ENCODE results near the gene CHSY1. TPM values are rescaled to one million over a fixed set of nuclear protein-coding genes. Genes with fewer than 3 reads are reported as not detected.

The CHSY1 gene
- total and polyA plus RNA-seq, 10 of the 15 experiments (the other 5 are each of a cell fraction or from before 2014, with no cell fraction given): 1.4 to 31.2 (median 10.5) TPM

- Histone ChIP-seq H3K9ac (ENCODE audit: control insufficient read depth, insufficient read depth, low read length) (no peak overlapping the region), H3K9me3 (replicated peaks; ENCODE audit: control insufficient read depth, insufficient read depth, low read length) (no peaks in the 10 kb centered on the region), H3K27ac (ENCODE audit: control insufficient read depth, insufficient read depth) (peak overlapping the region; percentile 67; the same call in 1 of the 2 replicates), H4K20me1 (ENCODE audit: control insufficient read depth, insufficient read depth) (no peaks in the 10 kb centered on the region), H3K4me2 (ENCODE audit: control insufficient read depth, insufficient read depth) (peak overlapping the region; percentile 99), H3K4me3 (peak overlapping the region; percentile 65; the same call in 1 of the 2 replicates), H3K36me3 (ENCODE audit: control insufficient read depth in 2 of 2, insufficient read depth in 2 of 2, low read length in 1 of 2) (peaks cover 7 to 8% of the 10 kb centered on the region in 2 experiments; a peak in 3 of 4 replicates), H3K79me2 (ENCODE audit: control insufficient read depth, insufficient read depth, low read length) (peaks cover 61% of the 10 kb centered on the region), H2AFZ (ENCODE audit: control insufficient read depth, low read depth, low read length) (no peak overlapping the region), H3K4me1 (ENCODE audit: control insufficient read depth, insufficient read depth, low read length) (peaks cover 17% of the 10 kb centered on the region), H3K27me3 (replicated peaks in 1 of 2; ENCODE audit: control insufficient read depth in 2 of 2, insufficient read depth in 2 of 2, low read length in 1 of 2) (no peaks in the 10 kb centered on the region)
- BruUV-seq (replicated peaks): no TSS peak
- RAD21 ChIA-PET (ENCODE audit: unreplicated experiment): interaction anchor here (0.6 to 3.6 kb wide), 7 partner anchors 9 to 68 kb away, joined by 3 to 26 read pairs (median 4); partner anchors contain the start of gene CHSY1
- CTCF ChIA-PET: interaction anchor here (0.6 to 1.9 kb wide), 9 partner anchors 8 to 68 kb away, joined by 3 to 8 read pairs (median 4); no protein-coding TSS in a partner anchor
- 97% methylated on average over 17 of the region's 17 CpGs for WGBS (ENCODE audit: insufficient coverage, insufficient replicate concordance, low lambda C conversion rate, missing lambda C conversion rate)
- DNase-seq (ENCODE audit: low read depth, low spot score): no peak
- intact Hi-C loops (cut with micrococcal nuclease; ENCODE audit: unreplicated experiment) (loop anchor here (2.0 to 5.0 kb wide), 4 partner anchors 33 to 101 kb away; no protein-coding TSS in a partner anchor), in situ Hi-C loops (cut with MboI) (no loop called here)
- no peak for ATAC-seq
- FAIRE-seq: no peak
- SMC1A ChIA-PET (ENCODE audit: uncharacterized antibody, unreplicated experiment): interaction anchor here (0.6 to 3.5 kb wide), 13 partner anchors 8 to 85 kb away, joined by 3 to 24 read pairs (median 6); no protein-coding TSS in a partner anchor
- POLR2A ChIA-PET: interaction anchor here (0.8 to 1.8 kb wide), 3 partner anchors 51 to 63 kb away, joined by 3 to 11 read pairs (median 6); partner anchors contain the start of gene CHSY1
- TF ChIP-seq CBX3 (IDR thresholded peaks at IDR 0.05; ENCODE audit: borderline replicate concordance, low read depth) (no peak), BCL11A (IDR thresholded peaks at IDR 0.05; ENCODE audit: low read depth, low read length) (no peak), TCF12 (IDR thresholded peaks at IDR 0.05; ENCODE audit: low read depth, low read length) (no peak), NFYA (IDR thresholded peaks at IDR 0.05; ENCODE audit: borderline replicate concordance, low read depth, low read length) (no peak), SMAD1 (IDR thresholded peaks at IDR 0.05; ENCODE audit: low read depth, partially characterized antibody) (no peak), IRF3 (IDR thresholded peaks at IDR 0.05) (no peak), BACH1 (IDR thresholded peaks at IDR 0.05; ENCODE audit: borderline replicate concordance) (no peak), E2F8 (IDR thresholded peaks at IDR 0.05; ENCODE audit: low read depth, partially characterized antibody) (no peak), ELK1 (IDR thresholded peaks at IDR 0.05; ENCODE audit: low read depth, low read length) (no peak), SMC3 (IDR thresholded peaks at IDR 0.05; ENCODE audit: borderline replicate concordance, low read length) (no peak), LARP7 (IDR thresholded peaks at IDR 0.05) (no peak), HDGF (IDR thresholded peaks at IDR 0.05) (no peak), MEF2A (IDR thresholded peaks at IDR 0.05; ENCODE audit: insufficient read depth, low read depth, low read length) (no peak), ATF2 (IDR thresholded peaks at IDR 0.05; ENCODE audit: low read length) (no peak), ZNF207 (IDR thresholded peaks at IDR 0.05; ENCODE audit: borderline replicate concordance) (no peak), PAX8 (IDR thresholded peaks at IDR 0.05) (no peak), SP1 (IDR thresholded peaks at IDR 0.05; ENCODE audit: low read depth, low read length) (no peak)
Measured at GRCh38 chr15:101189409-101190091, 62.3 kb downstream of the CHSY1 start.

Data from GM12878 (cell line).